Glutamatergic neuron (in vitro differentiated cells): Measurements from ENCODE around the gene MRC2. TPM values are rescaled to one million over a fixed set of nuclear protein-coding genes. Genes with fewer than 3 reads are reported as not detected.

ENCODE experiments used
- DNase-seq: peaks from one replicate; pipeline ENCODE4 v3.0.0; 2022
- H3K27ac Mint-ChIP-seq: one replicate; pipeline ENCODE4 v1.8.0; 2020; ENCODE audit warnings: mild to moderate bottlenecking, mixed read lengths, inconsistent platforms; ENCODE audit not compliant: unreplicated experiment
- H3K27me3 Mint-ChIP-seq: one replicate; pipeline ENCODE4 v1.8.0; 2020; ENCODE audit warnings: mild to moderate bottlenecking, moderate library complexity, mixed read lengths, inconsistent platforms; ENCODE audit not compliant: unreplicated experiment
- H3K36me3 Mint-ChIP-seq: one replicate; pipeline ENCODE4 v1.8.0; 2020; ENCODE audit warnings: mild to moderate bottlenecking, mixed read lengths, inconsistent platforms; ENCODE audit not compliant: unreplicated experiment
- H3K4me1 Mint-ChIP-seq: one replicate; pipeline ENCODE4 v1.8.0; 2020; ENCODE audit warnings: mild to moderate bottlenecking, low read depth, mixed read lengths, inconsistent platforms; ENCODE audit not compliant: unreplicated experiment
- H3K4me3 Mint-ChIP-seq: one replicate; pipeline ENCODE4 v1.8.0; 2020; ENCODE audit warnings: mild to moderate bottlenecking, mixed read lengths, inconsistent platforms; ENCODE audit not compliant: unreplicated experiment
- H3K9me3 Mint-ChIP-seq: one replicate; pipeline ENCODE4 v1.8.0; 2020; ENCODE audit warnings: mild to moderate bottlenecking, moderate library complexity, mixed read lengths, inconsistent platforms; ENCODE audit not compliant: unreplicated experiment
- total RNA-seq: library from RNA; stranded (reverse); fragmentation: NEBNext Ultra II Directional; extraction: Animal tissue kit (Norgen Biotek cat#: 25700); gene quantifications from one replicate; pipeline ENCODE4 v1.2.1, GENCODE V29; 2021; ENCODE audit not compliant: unreplicated experiment
- TF ChIP-seq, protein P1 (sequence below): fragments of 200-600 bp; sonication (generic); IDR thresholded peaks from one replicate; pipeline ENCODE4 v1.5.0; 2021; ENCODE audit not compliant: partially characterized antibody, unreplicated experiment

The MRC2 gene
- total RNA-seq, 1 donor from 2014 or later, result 24.0 TPM

DNA sequence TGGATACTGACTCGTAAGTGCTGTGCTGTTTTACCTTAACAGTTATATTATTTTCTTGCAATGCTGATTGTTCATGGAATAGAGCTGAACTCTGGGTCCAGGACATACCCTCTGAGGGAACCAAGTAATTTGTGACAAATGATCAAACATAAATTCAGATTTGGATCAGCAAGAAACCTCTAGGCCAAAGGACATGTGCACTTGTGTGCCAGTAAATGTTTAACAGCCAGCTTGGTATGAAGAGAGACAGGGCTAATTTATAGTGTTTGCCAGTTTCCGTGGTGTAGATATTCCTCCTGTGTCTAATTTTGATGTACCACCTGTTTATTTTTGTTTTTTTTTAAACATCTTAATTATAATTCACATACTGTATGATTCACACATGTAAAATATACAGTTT, 30.8 kb upstream of the MRC2 start:
- Mint-ChIP-seq H3K27ac (no peak overlapping the region), H3K9me3 (no peaks in the 10 kb centered on the region), H3K36me3 (peaks cover 20% of the 10 kb centered on the region), H3K4me3 (no peak overlapping the region), H3K4me1 (no peaks in the 10 kb centered on the region), H3K27me3 (peaks cover 2% of the 10 kb centered on the region)
- TF ChIP-seq, protein P1, sequence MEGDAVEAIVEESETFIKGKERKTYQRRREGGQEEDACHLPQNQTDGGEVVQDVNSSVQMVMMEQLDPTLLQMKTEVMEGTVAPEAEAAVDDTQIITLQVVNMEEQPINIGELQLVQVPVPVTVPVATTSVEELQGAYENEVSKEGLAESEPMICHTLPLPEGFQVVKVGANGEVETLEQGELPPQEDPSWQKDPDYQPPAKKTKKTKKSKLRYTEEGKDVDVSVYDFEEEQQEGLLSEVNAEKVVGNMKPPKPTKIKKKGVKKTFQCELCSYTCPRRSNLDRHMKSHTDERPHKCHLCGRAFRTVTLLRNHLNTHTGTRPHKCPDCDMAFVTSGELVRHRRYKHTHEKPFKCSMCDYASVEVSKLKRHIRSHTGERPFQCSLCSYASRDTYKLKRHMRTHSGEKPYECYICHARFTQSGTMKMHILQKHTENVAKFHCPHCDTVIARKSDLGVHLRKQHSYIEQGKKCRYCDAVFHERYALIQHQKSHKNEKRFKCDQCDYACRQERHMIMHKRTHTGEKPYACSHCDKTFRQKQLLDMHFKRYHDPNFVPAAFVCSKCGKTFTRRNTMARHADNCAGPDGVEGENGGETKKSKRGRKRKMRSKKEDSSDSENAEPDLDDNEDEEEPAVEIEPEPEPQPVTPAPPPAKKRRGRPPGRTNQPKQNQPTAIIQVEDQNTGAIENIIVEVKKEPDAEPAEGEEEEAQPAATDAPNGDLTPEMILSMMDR, result no peak
- no peak for DNase-seq

DNA sequence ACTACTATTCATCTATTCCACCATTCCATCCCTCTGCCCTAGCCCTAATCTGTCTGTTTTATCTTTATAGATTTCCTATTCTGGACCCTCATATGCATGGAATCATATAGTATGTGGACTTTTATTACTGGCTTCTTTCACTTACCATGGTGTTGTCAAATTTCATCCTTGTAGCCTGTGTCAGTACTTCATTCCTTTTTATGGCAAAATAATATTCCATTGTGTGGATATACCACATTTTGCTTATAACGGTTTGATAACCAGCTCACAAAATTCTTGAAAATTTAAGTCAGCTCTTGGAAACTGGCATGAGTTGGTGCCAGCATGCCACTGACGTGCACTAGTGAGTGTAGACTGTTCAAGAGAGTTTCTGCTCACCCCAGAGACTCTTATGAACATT, 30.3 kb upstream of the MRC2 start:
- Mint-ChIP-seq H3K9me3 (no peaks in the 10 kb centered on the region), H3K27ac (no peak overlapping the region), H3K4me1 (no peaks in the 10 kb centered on the region), H3K4me3 (no peak overlapping the region), H3K27me3 (peaks cover 2% of the 10 kb centered on the region), H3K36me3 (peaks cover 20% of the 10 kb centered on the region)
- DNase-seq, result no peak
- TF ChIP-seq, protein P1, result no peak

DNA sequence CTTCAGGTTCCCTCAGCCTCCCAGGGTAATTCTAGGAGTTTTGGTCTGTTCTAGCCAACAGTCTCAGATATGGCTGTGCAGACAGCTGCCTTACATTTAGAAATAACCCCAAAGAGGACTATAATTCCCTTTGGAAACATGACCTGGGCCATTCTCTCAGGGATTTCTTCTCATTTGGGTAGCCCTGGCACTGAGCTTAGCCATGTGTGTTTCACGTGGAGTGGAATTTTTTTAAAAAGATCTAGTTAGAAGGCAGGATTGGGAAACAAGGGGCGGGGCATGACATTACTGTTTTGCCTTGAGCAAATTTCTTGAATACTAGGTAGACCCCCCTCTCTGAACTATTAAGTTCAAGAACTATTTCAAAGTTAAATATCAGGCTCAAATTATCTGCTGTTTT, 29.6 kb upstream of the MRC2 start:
- TF ChIP-seq, protein P1, result no peak
- no peaks in the 10 kb centered on the region for H3K9me3 Mint-ChIP-seq
- no peaks in the 10 kb centered on the region for H3K4me1 Mint-ChIP-seq
- no peak for DNase-seq
- no peak overlapping the region for H3K27ac Mint-ChIP-seq
- H3K36me3 Mint-ChIP-seq, result peaks cover 20% of the 10 kb centered on the region
- peaks cover 2% of the 10 kb centered on the region for H3K27me3 Mint-ChIP-seq
- no peak overlapping the region for H3K4me3 Mint-ChIP-seq

DNA sequence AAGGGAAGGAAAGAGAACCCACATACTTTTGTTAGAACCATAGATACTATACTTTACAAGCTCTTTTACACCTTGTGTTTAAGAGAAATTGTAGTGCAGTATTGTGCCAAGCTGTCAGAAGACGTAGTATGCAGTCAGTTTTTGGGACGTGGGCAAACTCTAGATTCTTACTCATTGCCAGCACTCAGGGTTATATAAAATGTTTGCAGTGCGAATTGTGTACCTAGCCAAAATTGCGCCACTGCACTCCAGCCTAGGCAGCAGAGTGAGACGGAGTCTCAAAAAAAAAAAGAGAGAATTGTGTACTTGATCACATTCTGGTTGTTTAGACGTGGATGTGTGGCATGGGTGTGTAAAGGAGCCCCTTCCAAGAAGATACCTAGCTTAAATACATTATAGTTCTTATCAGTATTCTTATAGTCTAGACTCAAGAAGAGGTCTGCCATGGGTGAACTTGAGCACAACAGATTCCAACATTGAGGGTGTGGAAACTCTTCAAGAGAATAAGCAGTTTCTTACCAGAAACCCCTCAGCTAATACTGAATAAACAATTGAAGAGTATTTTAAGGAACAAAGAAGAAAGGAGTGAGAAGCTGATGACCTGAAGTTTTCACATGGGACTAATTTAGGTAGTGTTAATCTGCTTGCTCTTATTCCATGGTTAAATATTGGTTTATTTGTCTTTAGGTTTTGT, 27.4 kb upstream of the MRC2 start:
- H3K4me3 Mint-ChIP-seq, result no peak overlapping the region
- no peak overlapping the region for H3K27ac Mint-ChIP-seq
- H3K36me3 Mint-ChIP-seq, result peaks cover 20% of the 10 kb centered on the region
- no peaks in the 10 kb centered on the region for H3K4me1 Mint-ChIP-seq
- no peak for DNase-seq
- TF ChIP-seq, protein P1, result no peak
- peaks cover 2% of the 10 kb centered on the region for H3K27me3 Mint-ChIP-seq
- no peaks in the 10 kb centered on the region for H3K9me3 Mint-ChIP-seq

DNA sequence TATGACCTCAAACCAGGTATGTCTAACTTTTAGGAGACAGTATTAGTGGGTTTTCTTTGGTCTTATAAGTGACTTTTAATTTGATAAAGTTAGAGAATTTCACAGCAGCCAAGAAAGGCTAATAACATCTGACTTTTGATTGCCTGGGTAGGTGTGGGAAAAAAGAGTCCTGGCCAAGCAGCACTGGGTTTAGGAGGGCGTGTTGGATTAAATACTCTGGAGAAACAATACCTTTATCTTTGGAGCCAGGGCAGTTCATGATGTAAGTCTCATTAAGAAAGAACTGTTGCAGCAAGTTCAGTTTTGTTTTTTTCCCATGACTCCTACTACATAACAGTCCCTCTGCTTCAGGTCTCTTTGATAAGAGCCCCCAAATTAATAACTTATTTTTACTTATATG, 26.7 kb upstream of the MRC2 start:
- no peak for DNase-seq
- no peak overlapping the region for H3K27ac Mint-ChIP-seq

More for the DNA sequence above, 26.7 kb upstream of the MRC2 start:
- H3K27me3 Mint-ChIP-seq, result peaks cover 2% of the 10 kb centered on the region
- H3K36me3 Mint-ChIP-seq, result peaks cover 15% of the 10 kb centered on the region
- TF ChIP-seq, protein P1, result no peak
- no peaks in the 10 kb centered on the region for H3K4me1 Mint-ChIP-seq
- H3K4me3 Mint-ChIP-seq, result no peak overlapping the region
- no peaks in the 10 kb centered on the region for H3K9me3 Mint-ChIP-seq
